ENCODE results near the gene KRT37.

DNA sequence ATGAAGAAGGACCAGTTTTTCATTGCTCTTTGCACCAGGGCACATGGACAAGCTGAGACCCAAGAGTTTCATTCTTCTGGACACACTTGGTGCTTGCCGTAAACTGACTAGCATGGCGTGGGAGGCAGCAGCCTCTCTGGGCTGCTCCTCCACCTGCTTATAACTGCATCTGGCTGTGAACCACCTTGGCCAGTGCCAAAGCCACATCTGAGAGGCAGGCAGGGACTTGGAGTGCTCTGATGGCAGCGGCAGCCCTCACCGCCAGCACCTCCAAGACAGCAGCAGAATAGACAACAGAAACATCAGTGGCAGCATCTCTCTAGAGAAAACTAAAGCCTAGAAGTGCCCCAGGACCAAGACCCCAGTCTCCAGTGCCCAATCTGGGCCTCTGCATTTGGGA is 4.7 kb downstream of the KRT37 start:
- TF ChIP-seq CTCF (CRISPR knock-in tag; IDR thresholded peaks at IDR 0.05) (no peak), ZNF432 (CRISPR knock-in tag; IDR thresholded peaks at IDR 0.05; ENCODE audit: borderline replicate concordance) (no peak), CEBPB (IDR thresholded peaks at IDR 0.05; ENCODE audit: borderline replicate concordance, low read depth, low read length) (no peak), YY1 (IDR thresholded peaks at IDR 0.05; ENCODE audit: insufficient read depth, insufficient replicate concordance, low read depth, low read length) (no peak), TBL1XR1 (IDR thresholded peaks at IDR 0.05; ENCODE audit: borderline replicate concordance, low read length, partially characterized antibody) (no peak), SMAD1 (CRISPR knock-in tag; IDR thresholded peaks at IDR 0.05; ENCODE audit: borderline replicate concordance, low read depth) (no peak), PAF1 (CRISPR knock-in tag; IDR thresholded peaks at IDR 0.05) (no peak), IKZF5 (CRISPR knock-in tag; IDR thresholded peaks at IDR 0.05) (no peak), POLR2A (IDR thresholded peaks at IDR 0.05; ENCODE audit: insufficient read depth in 1 of 2, low read depth in 2 of 2, low read length in 2 of 2) (no peak), ZFP91 (CRISPR knock-in tag; IDR thresholded peaks at IDR 0.05; ENCODE audit: borderline replicate concordance) (no peak)

All from HepG2 (cell line).